ENCODE data around the gene ANTXR2.

The ANTXR2 gene

DNA sequence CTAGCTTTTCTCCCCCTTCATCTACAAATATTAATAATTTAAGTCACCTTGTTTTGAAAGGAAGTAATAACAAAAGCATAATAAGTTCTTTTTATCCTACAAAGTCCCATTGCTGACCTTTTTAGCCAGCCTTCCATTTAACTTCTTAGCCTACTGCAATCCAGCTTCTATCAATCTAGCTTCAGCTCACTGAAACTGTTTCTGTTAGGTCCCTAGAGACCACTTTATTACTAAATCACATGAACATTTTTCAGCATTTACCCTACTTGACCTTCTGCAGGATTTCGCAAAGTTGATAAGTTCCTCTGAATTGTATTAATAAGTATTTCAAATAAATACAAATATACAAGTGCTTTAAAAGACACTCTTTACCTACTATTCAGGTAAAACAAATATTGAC, 186.5 kb downstream of the ANTXR2 start:
- no peak overlapping the region for H3K4me2 ChIP-seq (ENCODE audit: low read length)
- H3K79me2 ChIP-seq = no peaks in the 10 kb centered on the region
- no peak overlapping the region for H3K4me3 ChIP-seq (ENCODE audit: low read depth, low read length)
- no peak overlapping the region for H3K9ac ChIP-seq
- no peaks in the 10 kb centered on the region for H3K27me3 ChIP-seq (ENCODE audit: control insufficient read depth, insufficient read depth, low read length)
- no peaks in the 10 kb centered on the region for H3K4me1 ChIP-seq
- no peak overlapping the region for H3K27ac ChIP-seq
- no peaks in the 10 kb centered on the region for H3K9me3 ChIP-seq (ENCODE audit: control insufficient read depth, low read length)
- TF ChIP-seq, protein P1, sequence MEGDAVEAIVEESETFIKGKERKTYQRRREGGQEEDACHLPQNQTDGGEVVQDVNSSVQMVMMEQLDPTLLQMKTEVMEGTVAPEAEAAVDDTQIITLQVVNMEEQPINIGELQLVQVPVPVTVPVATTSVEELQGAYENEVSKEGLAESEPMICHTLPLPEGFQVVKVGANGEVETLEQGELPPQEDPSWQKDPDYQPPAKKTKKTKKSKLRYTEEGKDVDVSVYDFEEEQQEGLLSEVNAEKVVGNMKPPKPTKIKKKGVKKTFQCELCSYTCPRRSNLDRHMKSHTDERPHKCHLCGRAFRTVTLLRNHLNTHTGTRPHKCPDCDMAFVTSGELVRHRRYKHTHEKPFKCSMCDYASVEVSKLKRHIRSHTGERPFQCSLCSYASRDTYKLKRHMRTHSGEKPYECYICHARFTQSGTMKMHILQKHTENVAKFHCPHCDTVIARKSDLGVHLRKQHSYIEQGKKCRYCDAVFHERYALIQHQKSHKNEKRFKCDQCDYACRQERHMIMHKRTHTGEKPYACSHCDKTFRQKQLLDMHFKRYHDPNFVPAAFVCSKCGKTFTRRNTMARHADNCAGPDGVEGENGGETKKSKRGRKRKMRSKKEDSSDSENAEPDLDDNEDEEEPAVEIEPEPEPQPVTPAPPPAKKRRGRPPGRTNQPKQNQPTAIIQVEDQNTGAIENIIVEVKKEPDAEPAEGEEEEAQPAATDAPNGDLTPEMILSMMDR (IDR thresholded peaks at IDR 0.05) = no peak
- H2AFZ ChIP-seq = no peak overlapping the region
- H3K36me3 ChIP-seq (ENCODE audit: control insufficient read depth, insufficient read depth, low read length) = no peaks in the 10 kb centered on the region

GRCh38 chr4:79886021-79886420, 187.0 kb downstream of the ANTXR2 start:
- H3K4me3 ChIP-seq (ENCODE audit: low read depth, low read length) = no peak overlapping the region
- no peaks in the 10 kb centered on the region for H3K36me3 ChIP-seq (ENCODE audit: control insufficient read depth, insufficient read depth, low read length)
- no peaks in the 10 kb centered on the region for H3K9me3 ChIP-seq (ENCODE audit: control insufficient read depth, low read length)
- H3K79me2 ChIP-seq = no peaks in the 10 kb centered on the region
- no peak overlapping the region for H3K27ac ChIP-seq
- H3K9ac ChIP-seq = no peak overlapping the region
- no peaks in the 10 kb centered on the region for H3K27me3 ChIP-seq (ENCODE audit: control insufficient read depth, insufficient read depth, low read length)
- no peaks in the 10 kb centered on the region for H3K4me1 ChIP-seq
- TF ChIP-seq, protein P1 (IDR thresholded peaks at IDR 0.05) = no peak
- no peak overlapping the region for H3K4me2 ChIP-seq (ENCODE audit: low read length)
- H2AFZ ChIP-seq = no peak overlapping the region

DNA sequence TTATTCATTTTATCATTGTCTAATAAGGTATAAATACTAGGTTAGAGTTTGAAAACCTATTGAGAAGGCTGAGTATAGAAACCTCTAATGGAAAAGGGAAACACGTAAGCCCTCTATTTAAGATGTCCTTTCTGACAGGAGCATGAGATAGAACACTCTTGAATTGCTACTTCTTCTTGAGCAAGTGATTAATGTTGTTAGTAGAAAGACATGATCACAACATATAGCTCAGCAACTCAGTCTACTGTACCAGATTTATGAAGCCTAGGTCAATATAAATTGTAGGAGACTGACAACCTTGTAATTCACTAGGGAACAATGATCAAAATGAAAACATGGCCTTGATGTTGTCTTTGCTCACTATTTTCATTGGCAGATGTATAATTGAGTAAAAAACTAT, 189.7 kb downstream of the ANTXR2 start:
- Histone ChIP-seq H3K27me3 (ENCODE audit: control insufficient read depth, insufficient read depth, low read length) (no peaks in the 10 kb centered on the region), H3K4me3 (ENCODE audit: low read depth, low read length) (no peak overlapping the region)
- TF ChIP-seq, protein P1 (IDR thresholded peaks at IDR 0.05) = no peak

DNA sequence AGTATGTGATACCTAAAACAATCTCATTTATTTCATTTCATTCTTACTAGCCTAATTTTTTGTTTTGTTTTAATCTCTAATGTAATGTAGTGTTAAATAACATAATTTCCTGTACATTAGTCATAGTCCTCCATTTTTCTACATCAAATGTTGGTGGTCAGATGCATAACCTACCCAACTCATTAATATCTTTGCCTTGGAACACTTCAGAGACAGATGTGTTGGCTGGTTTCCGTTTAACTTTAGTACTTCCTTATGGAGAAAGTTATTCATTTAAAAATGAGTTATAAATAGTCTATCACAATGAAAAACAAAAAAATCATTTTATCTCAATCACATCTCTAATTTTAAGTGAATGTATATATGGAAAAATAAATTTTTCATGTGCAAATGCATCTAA, 190.2 kb downstream of the ANTXR2 start:
- H3K79me2 ChIP-seq = no peaks in the 10 kb centered on the region
- H3K27ac ChIP-seq = no peak overlapping the region
- no peak overlapping the region for H3K9ac ChIP-seq
- no peaks in the 10 kb centered on the region for H3K9me3 ChIP-seq (ENCODE audit: control insufficient read depth, low read length)
- no peak overlapping the region for H3K4me3 ChIP-seq (ENCODE audit: low read depth, low read length)
- H3K36me3 ChIP-seq (ENCODE audit: control insufficient read depth, insufficient read depth, low read length) = no peaks in the 10 kb centered on the region
- H3K4me1 ChIP-seq = no peaks in the 10 kb centered on the region
- H3K4me2 ChIP-seq (ENCODE audit: low read length) = no peak overlapping the region
- TF ChIP-seq, protein P1 (IDR thresholded peaks at IDR 0.05) = no peak
- H2AFZ ChIP-seq = no peak overlapping the region
- no peaks in the 10 kb centered on the region for H3K27me3 ChIP-seq (ENCODE audit: control insufficient read depth, insufficient read depth, low read length)

More for the DNA sequence above, 189.7 kb downstream of the ANTXR2 start:
- Histone ChIP-seq H3K9me3 (ENCODE audit: control insufficient read depth, low read length) (no peaks in the 10 kb centered on the region), H3K79me2 (no peaks in the 10 kb centered on the region), H3K36me3 (ENCODE audit: control insufficient read depth, insufficient read depth, low read length) (no peaks in the 10 kb centered on the region), H3K27ac (no peak overlapping the region), H3K4me2 (ENCODE audit: low read length) (no peak overlapping the region), H3K9ac (no peak overlapping the region), H2AFZ (no peak overlapping the region), H3K4me1 (no peaks in the 10 kb centered on the region)

GRCh38 chr4:79881407-79881806, 191.6 kb downstream of the ANTXR2 start:
- H3K4me3 ChIP-seq (ENCODE audit: low read depth, low read length) = no peak overlapping the region
- H3K36me3 ChIP-seq (ENCODE audit: control insufficient read depth, insufficient read depth, low read length) = no peaks in the 10 kb centered on the region
- H3K4me1 ChIP-seq = no peaks in the 10 kb centered on the region
- H3K4me2 ChIP-seq (ENCODE audit: low read length) = no peak overlapping the region
- no peak overlapping the region for H2AFZ ChIP-seq
- no peak overlapping the region for H3K27ac ChIP-seq
- no peaks in the 10 kb centered on the region for H3K79me2 ChIP-seq
- no peaks in the 10 kb centered on the region for H3K9me3 ChIP-seq (ENCODE audit: control insufficient read depth, low read length)
- TF ChIP-seq, protein P1 (IDR thresholded peaks at IDR 0.05) = no peak
- no peak overlapping the region for H3K9ac ChIP-seq
- H3K27me3 ChIP-seq (ENCODE audit: control insufficient read depth, insufficient read depth, low read length) = no peaks in the 10 kb centered on the region

Data from parathyroid adenoma (tissue), 2 donors.